Hepatocyte (in vitro differentiated cells): ENCODE results near the gene NR2C1. TPM values are rescaled to one million over a fixed set of nuclear protein-coding genes. Genes with fewer than 3 reads are reported as not detected.

Experiments used
- DNase-seq: peaks from one replicate; pipeline ENCODE4 v3.0.0-alpha.2; 2016; ENCODE audit warnings: low spot score
- H2AFZ ChIP-seq: fragments of 200-600 bp; sonication (generic); 2 replicates; pipeline ENCODE4 v1.6.0; 2016; ENCODE audit warnings: antibody characterized with exemption, mild to moderate bottlenecking
- H3K27ac ChIP-seq: fragments of 200-600 bp; sonication (generic); 2 replicates; pipeline ENCODE4 v1.5.1; 2016; ENCODE audit warnings: mild to moderate bottlenecking
- H3K27me3 ChIP-seq: fragments of 200-600 bp; sonication (generic); 2 replicates; pipeline ENCODE4 v1.6.1; 2016
- H3K36me3 ChIP-seq: fragments of 200-600 bp; sonication (generic); replicated peaks from 2 replicates; pipeline ENCODE4 v1.5.1; 2016; ENCODE audit warnings: low read depth; ENCODE audit not compliant: insufficient read depth
- H3K4me1 ChIP-seq: fragments of 200-600 bp; sonication (generic); 2 replicates; pipeline ENCODE4 v1.5.1; 2016; ENCODE audit warnings: mild to moderate bottlenecking, moderate library complexity; ENCODE audit not compliant: insufficient read depth
- H3K4me2 ChIP-seq: fragments of 200-600 bp; sonication (generic); 2 replicates; pipeline ENCODE4 v1.6.0; 2016
- H3K4me3 ChIP-seq: fragments of 200-600 bp; sonication (generic); 2 replicates; pipeline ENCODE4 v1.5.1; 2016; ENCODE audit warnings: mild to moderate bottlenecking
- H3K79me2 ChIP-seq: fragments of 200-600 bp; sonication (generic); 2 replicates; pipeline ENCODE4 v1.6.0; 2017; ENCODE audit warnings: mild to moderate bottlenecking
- H3K9me2 ChIP-seq: fragments of 200-600 bp; sonication (generic); replicated peaks from 2 replicates; pipeline ENCODE4 v1.6.0; 2017; ENCODE audit warnings: mild to moderate bottlenecking; ENCODE audit not compliant: insufficient read depth
- H3K9me3 ChIP-seq: fragments of 200-600 bp; sonication (generic); 2 replicates; pipeline ENCODE4 v1.5.1; 2016; ENCODE audit warnings: low read depth, mild to moderate bottlenecking
- H4K20me1 ChIP-seq: fragments of 200-600 bp; sonication (generic); 2 replicates; pipeline ENCODE4 v1.6.0; 2016; ENCODE audit warnings: mild to moderate bottlenecking; ENCODE audit not compliant: insufficient read depth, poor library complexity, severe bottlenecking
- EZH2 ChIP-seq: fragments of 200-600 bp; sonication (generic); IDR thresholded peaks from 2 replicates; pipeline ENCODE4 v1.6.1; 2016; ENCODE audit warnings: antibody characterized with exemption, mild to moderate bottlenecking, borderline replicate concordance
- EZH2phosphoT487 ChIP-seq: fragments of 200-600 bp; sonication (generic); IDR thresholded peaks from one replicate; pipeline ENCODE4 v1.6.1; 2018; ENCODE audit warnings: antibody characterized with exemption, mild to moderate bottlenecking, low read depth, moderate library complexity; ENCODE audit not compliant: unreplicated experiment, severe bottlenecking
- WGBS: methylation state at CpG from one replicate; pipeline ENCODE4 v1.1.6; 2016; ENCODE audit warnings: low lambda C conversion rate; ENCODE audit errors: missing lambda C conversion rate; 5-methylcytosine and 5-hydroxymethylcytosine counted together
- polyA plus RNA-seq: library from polyadenylated mRNA; unstranded; fragments of >200 nt; fragmentation: Nextera tagmentation; extraction: Ambion mirVana; gene quantifications from 2 replicates; pipeline ENCODE4 v1.2.1, GENCODE V29; 2016
- total RNA-seq: library from RNA; depleted of rRNA; stranded (reverse); fragments of >200 nt; gene quantifications from 2 replicates; pipeline ENCODE4 v1.2.3, GENCODE V29; 2014
- TF ChIP-seq, protein P1 (sequence below): fragments of 200-600 bp; sonication (generic); IDR thresholded peaks from 2 replicates; pipeline ENCODE4 v1.5.1; 2016; ENCODE audit warnings: antibody characterized with exemption, mild to moderate bottlenecking; ENCODE audit not compliant: poor library complexity

The NR2C1 gene
- total and polyA plus RNA-seq, 2 experiments from 2014 or later: 28.4 to 40.6 TPM

DNA sequence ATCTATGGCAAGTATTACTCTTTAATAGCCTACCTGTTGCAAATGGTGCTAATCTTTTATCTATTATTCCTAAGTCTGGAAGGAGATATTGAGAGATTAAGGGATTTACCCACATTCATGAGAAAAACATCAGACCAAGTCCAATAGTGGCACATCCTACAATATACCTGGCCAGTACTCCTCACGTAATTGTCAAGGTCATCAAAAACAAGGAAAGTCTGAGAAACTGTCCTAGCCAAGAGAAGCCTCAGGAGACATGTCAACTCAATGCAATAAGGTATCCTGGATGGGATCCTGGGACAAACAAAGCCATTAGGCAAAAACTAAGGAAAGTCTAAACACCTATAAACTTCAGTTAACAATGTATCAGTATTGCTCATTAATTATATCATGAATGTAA is 12.5 kb downstream of the NR2C1 start:
- peaks cover 2% of the 10 kb centered on the region for H3K79me2 ChIP-seq
- H3K9me3 ChIP-seq: no peaks in the 10 kb centered on the region
- no peak for DNase-seq
- H4K20me1 ChIP-seq: no peaks in the 10 kb centered on the region
- 95% methylated on average over 1 of the region's 1 CpG for WGBS
- no peak overlapping the region for H3K4me2 ChIP-seq
- H3K4me3 ChIP-seq: no peak overlapping the region
- TF ChIP-seq EZH2 (no peak), EZH2phosphoT487 (no peak)
- TF ChIP-seq, protein P1, sequence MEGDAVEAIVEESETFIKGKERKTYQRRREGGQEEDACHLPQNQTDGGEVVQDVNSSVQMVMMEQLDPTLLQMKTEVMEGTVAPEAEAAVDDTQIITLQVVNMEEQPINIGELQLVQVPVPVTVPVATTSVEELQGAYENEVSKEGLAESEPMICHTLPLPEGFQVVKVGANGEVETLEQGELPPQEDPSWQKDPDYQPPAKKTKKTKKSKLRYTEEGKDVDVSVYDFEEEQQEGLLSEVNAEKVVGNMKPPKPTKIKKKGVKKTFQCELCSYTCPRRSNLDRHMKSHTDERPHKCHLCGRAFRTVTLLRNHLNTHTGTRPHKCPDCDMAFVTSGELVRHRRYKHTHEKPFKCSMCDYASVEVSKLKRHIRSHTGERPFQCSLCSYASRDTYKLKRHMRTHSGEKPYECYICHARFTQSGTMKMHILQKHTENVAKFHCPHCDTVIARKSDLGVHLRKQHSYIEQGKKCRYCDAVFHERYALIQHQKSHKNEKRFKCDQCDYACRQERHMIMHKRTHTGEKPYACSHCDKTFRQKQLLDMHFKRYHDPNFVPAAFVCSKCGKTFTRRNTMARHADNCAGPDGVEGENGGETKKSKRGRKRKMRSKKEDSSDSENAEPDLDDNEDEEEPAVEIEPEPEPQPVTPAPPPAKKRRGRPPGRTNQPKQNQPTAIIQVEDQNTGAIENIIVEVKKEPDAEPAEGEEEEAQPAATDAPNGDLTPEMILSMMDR: no peak
- H3K9me2 ChIP-seq: no peaks in the 10 kb centered on the region
- H3K27ac ChIP-seq: no peak overlapping the region
- no peaks in the 10 kb centered on the region for H3K4me1 ChIP-seq
- no peaks in the 10 kb centered on the region for H3K27me3 ChIP-seq
- H3K36me3 ChIP-seq: no peaks in the 10 kb centered on the region
- no peak overlapping the region for H2AFZ ChIP-seq

DNA sequence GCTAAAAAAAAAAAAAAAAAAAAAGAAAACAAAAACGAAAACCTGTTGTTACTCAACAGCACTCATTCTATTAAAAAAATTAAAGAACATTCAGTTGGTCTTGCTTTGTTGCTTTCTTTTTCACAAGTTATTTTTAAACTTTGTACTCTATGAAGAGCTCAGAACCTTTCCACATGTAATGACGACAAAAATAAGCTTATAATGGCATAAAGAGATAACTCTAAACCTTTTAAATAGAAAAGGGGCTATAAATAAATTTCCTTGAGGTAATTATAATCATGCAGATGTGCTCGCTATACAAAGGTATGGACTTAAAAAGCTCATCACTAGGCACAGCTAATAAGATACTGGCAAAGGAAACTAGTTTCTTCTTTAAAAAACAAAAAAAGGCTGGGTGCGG is 13.4 kb downstream of the NR2C1 start:
- Histone ChIP-seq H3K9me2 (no peaks in the 10 kb centered on the region), H3K9me3 (no peaks in the 10 kb centered on the region), H3K36me3 (no peaks in the 10 kb centered on the region), H2AFZ (no peak overlapping the region), H3K4me2 (no peak overlapping the region), H4K20me1 (no peaks in the 10 kb centered on the region), H3K4me3 (no peak overlapping the region), H3K27me3 (no peaks in the 10 kb centered on the region), H3K79me2 (no peaks in the 10 kb centered on the region), H3K27ac (no peak overlapping the region), H3K4me1 (no peaks in the 10 kb centered on the region)
- no peak for DNase-seq
- WGBS: 96% methylated on average over 4 of the region's 4 CpGs
- TF ChIP-seq EZH2phosphoT487: no peak
- TF ChIP-seq, protein P1: no peak
- no peak for TF ChIP-seq EZH2

DNA sequence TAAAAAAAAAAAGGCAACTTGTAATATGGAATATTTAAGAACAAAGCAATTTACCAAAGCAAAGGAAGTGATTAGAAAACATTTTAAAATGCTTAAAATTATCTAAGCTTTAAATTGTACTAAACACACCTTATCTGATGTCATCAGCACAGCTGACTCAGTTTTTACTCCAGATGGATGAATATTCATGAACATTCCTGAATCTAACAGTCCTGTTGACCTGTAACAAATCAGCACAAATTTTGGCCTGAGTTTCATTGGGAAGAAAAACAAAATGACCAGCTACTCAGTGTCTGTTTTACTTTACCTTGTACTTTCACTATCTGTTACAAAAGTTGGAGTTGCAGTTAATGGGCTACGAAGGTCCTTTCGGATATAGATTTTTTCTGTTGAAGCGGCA is 16.0 kb downstream of the NR2C1 start:
- H3K9me2 ChIP-seq: no peaks in the 10 kb centered on the region
- no peak overlapping the region for H3K4me3 ChIP-seq
- no peak overlapping the region for H3K4me2 ChIP-seq
- H3K27me3 ChIP-seq: no peaks in the 10 kb centered on the region
- no peaks in the 10 kb centered on the region for H3K36me3 ChIP-seq
- H4K20me1 ChIP-seq: no peaks in the 10 kb centered on the region
- H3K9me3 ChIP-seq: no peaks in the 10 kb centered on the region
- H3K4me1 ChIP-seq: no peaks in the 10 kb centered on the region
- WGBS: 97% methylated on average over 3 of the region's 3 CpGs
- no peaks in the 10 kb centered on the region for H3K79me2 ChIP-seq
- H3K27ac ChIP-seq: no peak overlapping the region
- no peak for DNase-seq
- TF ChIP-seq, protein P1: no peak
- TF ChIP-seq EZH2: no peak
- TF ChIP-seq EZH2phosphoT487: no peak
- H2AFZ ChIP-seq: no peak overlapping the region

DNA sequence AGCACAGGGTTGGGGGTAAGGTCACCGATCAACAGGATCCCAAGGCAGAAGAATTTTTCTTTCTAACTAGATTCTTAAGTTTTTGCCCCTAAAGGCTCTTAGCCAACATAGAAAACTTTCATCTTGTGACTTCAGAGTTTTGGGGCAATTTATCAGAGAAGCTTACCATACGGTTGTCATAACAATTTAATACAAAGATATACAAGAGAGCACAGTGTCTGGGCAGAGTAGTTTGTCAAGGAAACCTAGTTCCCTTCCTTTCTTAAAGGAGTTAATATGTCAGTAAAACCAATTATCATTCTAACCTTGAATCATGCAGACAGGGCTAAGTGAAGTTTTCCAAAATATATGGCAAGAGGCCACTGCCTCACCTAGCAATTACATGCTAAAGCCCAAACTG is 18.4 kb downstream of the NR2C1 start:
- WGBS: 84% methylated on average over 2 of the region's 2 CpGs
- TF ChIP-seq, protein P1: no peak
- TF ChIP-seq EZH2phosphoT487 (no peak), EZH2 (no peak)
- no peak for DNase-seq
- no peaks in the 10 kb centered on the region for H3K9me3 ChIP-seq
- H3K79me2 ChIP-seq: no peaks in the 10 kb centered on the region
- H3K36me3 ChIP-seq: no peaks in the 10 kb centered on the region
- no peaks in the 10 kb centered on the region for H3K4me1 ChIP-seq
- no peak overlapping the region for H2AFZ ChIP-seq
- H3K4me3 ChIP-seq: no peak overlapping the region
- no peak overlapping the region for H3K27ac ChIP-seq
- no peaks in the 10 kb centered on the region for H3K9me2 ChIP-seq
- no peak overlapping the region for H3K4me2 ChIP-seq
- no peaks in the 10 kb centered on the region for H3K27me3 ChIP-seq
- H4K20me1 ChIP-seq: no peaks in the 10 kb centered on the region
